NCI-H1417 (cell line): ENCODE measurements around the gene COL18A1.

ENCODE experiments used
- DNase-seq, 3 experiments: peaks; one replicate each; lab custom pipeline; 2025; lab: John Stamatoyannopoulos, UW

COL18A1 gene

GRCh38 chr21:45383111-45383614 is 21.8 kb upstream of the COL18A1 start:
- peak in 1 of 3 experiments; percentile 9 for DNase-seq

- no peak for DNase-seq
Observed at GRCh38 chr21:45383615-45384201, 21.3 kb upstream of the COL18A1 start.

- no peak for DNase-seq
Observed at GRCh38 chr21:45384656-45385548, 20.1 kb upstream of the COL18A1 start.

- no peak for DNase-seq
Observed at GRCh38 chr21:45385549-45386050, 19.4 kb upstream of the COL18A1 start.

- no peak for DNase-seq
Observed at GRCh38 chr21:45386336-45386727, 18.6 kb upstream of the COL18A1 start.

GRCh38 chr21:45386728-45387371 is 18.1 kb upstream of the COL18A1 start:
- DNase-seq: no peak

GRCh38 chr21:45387506-45387905 is 17.5 kb upstream of the COL18A1 start:
- no peak for DNase-seq

GRCh38 chr21:45388011-45388521 is 16.9 kb upstream of the COL18A1 start:
- DNase-seq: no peak

- DNase-seq: no peak
Observed at GRCh38 chr21:45388611-45389296, 16.2 kb upstream of the COL18A1 start.

GRCh38 chr21:45390121-45390751 is 14.7 kb upstream of the COL18A1 start:
- no peak for DNase-seq

- no peak for DNase-seq
Observed at GRCh38 chr21:45390831-45391742, 13.9 kb upstream of the COL18A1 start.

GRCh38 chr21:45391743-45392572 is 13.0 kb upstream of the COL18A1 start:
- no peak for DNase-seq

- DNase-seq: no peak
Observed at GRCh38 chr21:45392573-45392971, 12.4 kb upstream of the COL18A1 start.

GRCh38 chr21:45393021-45393420 is 11.9 kb upstream of the COL18A1 start:
- no peak for DNase-seq

GRCh38 chr21:45393833-45394638 is 10.9 kb upstream of the COL18A1 start:
- no peak for DNase-seq

GRCh38 chr21:45396620-45396995 is 8.4 kb upstream of the COL18A1 start:
- DNase-seq: no peak

- DNase-seq: no peak
Observed at GRCh38 chr21:45397381-45397780, 7.6 kb upstream of the COL18A1 start.

- DNase-seq: no peak
Observed at GRCh38 chr21:45401054-45401518, 3.9 kb upstream of the COL18A1 start.
